Suprapubic skin (tissue), 4 donors: ENCODE measurements around the gene PTPRF.

Experiments used
- EP300 ChIP-seq: sonication (generic); formaldehyde crosslinking; IDR thresholded peaks from one replicate; pipeline ENCODE4 v1.6.1; 2017; ENCODE audit warnings: antibody characterized with exemption
- POLR2A ChIP-seq, 2 donors: fragments of 450-650 bp; IDR thresholded peaks; one replicate each; pipeline ENCODE4 v1.6.1; 2017; ENCODE audit warnings: antibody characterized with exemption in 2 of 2, mild to moderate bottlenecking in 2 of 2, moderate library complexity in 2 of 2
- POLR2AphosphoS5 ChIP-seq, 3 donors: sonication (generic); formaldehyde crosslinking; IDR thresholded peaks; one replicate each; pipeline ENCODE4 v1.6.1; 2017; ENCODE audit warnings: antibody characterized with exemption in 3 of 3
- TF ChIP-seq, protein P1 (sequence below), 2 donors: fragments of 200-600 bp in 1 of 2; fragments of 450-650 bp in 1 of 2; sonication (generic) in 1 of 2; IDR thresholded peaks; one replicate each; pipeline ENCODE4 v1.5.1; 2016 to 2019; ENCODE audit warnings: antibody characterized with exemption in 2 of 2, mild to moderate bottlenecking in 1 of 2, moderate library complexity in 1 of 2

DNA sequence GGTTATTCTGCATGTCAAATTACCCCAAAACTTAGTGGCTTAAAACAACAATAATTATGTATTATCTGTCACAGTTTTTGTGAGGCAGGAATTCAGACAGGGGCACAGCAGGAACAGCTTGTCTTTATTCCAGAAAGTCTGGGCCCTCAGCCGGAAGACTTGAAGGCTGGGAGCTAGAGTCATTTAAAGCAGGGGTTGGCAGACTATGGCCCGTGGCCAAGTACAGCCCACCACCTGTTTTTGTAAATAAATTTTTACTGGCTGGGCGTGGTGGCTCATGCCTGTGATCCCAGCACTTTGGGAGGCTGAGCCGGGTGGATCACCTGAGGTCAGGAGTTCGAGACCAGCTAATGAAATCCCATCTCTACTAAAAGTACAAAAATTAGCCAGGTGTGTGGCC lies 79.7 kb downstream of the PTPRF start:
- TF ChIP-seq, protein P1, sequence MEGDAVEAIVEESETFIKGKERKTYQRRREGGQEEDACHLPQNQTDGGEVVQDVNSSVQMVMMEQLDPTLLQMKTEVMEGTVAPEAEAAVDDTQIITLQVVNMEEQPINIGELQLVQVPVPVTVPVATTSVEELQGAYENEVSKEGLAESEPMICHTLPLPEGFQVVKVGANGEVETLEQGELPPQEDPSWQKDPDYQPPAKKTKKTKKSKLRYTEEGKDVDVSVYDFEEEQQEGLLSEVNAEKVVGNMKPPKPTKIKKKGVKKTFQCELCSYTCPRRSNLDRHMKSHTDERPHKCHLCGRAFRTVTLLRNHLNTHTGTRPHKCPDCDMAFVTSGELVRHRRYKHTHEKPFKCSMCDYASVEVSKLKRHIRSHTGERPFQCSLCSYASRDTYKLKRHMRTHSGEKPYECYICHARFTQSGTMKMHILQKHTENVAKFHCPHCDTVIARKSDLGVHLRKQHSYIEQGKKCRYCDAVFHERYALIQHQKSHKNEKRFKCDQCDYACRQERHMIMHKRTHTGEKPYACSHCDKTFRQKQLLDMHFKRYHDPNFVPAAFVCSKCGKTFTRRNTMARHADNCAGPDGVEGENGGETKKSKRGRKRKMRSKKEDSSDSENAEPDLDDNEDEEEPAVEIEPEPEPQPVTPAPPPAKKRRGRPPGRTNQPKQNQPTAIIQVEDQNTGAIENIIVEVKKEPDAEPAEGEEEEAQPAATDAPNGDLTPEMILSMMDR (IDR thresholded peaks at IDR 0.05), result no peak
- no peak for TF ChIP-seq POLR2A (IDR thresholded peaks at IDR 0.05)
- no peak for TF ChIP-seq POLR2AphosphoS5 (IDR thresholded peaks at IDR 0.05)
- no peak for TF ChIP-seq EP300
